Duodenal mucosa (tissue), 2 donors: ENCODE data around the gene IGHMBP2.

Source experiments
- H3K27ac ChIP-seq: one replicate; pipeline ENCODE4 v1.7.0; 2013; ENCODE audit warnings: low read depth, low read length
- H3K27me3 ChIP-seq, 2 donors: one replicate each; pipeline ENCODE4 v1.7.0; 2013; ENCODE audit warnings: low read length in 2 of 2, control low read depth in 1 of 2; ENCODE audit not compliant: insufficient read depth in 2 of 2, control insufficient read depth in 1 of 2
- H3K36me3 ChIP-seq, 2 donors: one replicate each; pipeline ENCODE4 v1.7.0; 2013; ENCODE audit warnings: low read length in 2 of 2, control low read depth in 1 of 2; ENCODE audit not compliant: insufficient read depth in 2 of 2, control insufficient read depth in 1 of 2
- H3K4me1 ChIP-seq, 2 donors: one replicate each; pipeline ENCODE4 v1.7.0; 2013; ENCODE audit warnings: low read length in 2 of 2, control low read depth in 1 of 2; ENCODE audit not compliant: insufficient read depth in 2 of 2, control insufficient read depth in 1 of 2
- H3K4me3 ChIP-seq, 2 donors: one replicate each; pipeline ENCODE4 v1.7.0; 2013; ENCODE audit warnings: low read length in 2 of 2, low read depth in 1 of 2
- H3K9ac ChIP-seq, 2 donors: one replicate each; pipeline ENCODE4 v1.7.0; 2013; ENCODE audit warnings: low read length in 2 of 2, low read depth in 1 of 2
- H3K9me3 ChIP-seq, 2 donors: one replicate each; pipeline ENCODE4 v1.7.0; 2013; ENCODE audit warnings: low read length in 2 of 2, control low read depth in 1 of 2; ENCODE audit not compliant: control insufficient read depth in 1 of 2

IGHMBP2 gene

GRCh38 chr11:68950270-68950669, 46.6 kb downstream of the IGHMBP2 start:
- Histone ChIP-seq H3K27me3 (no peaks in the 10 kb centered on the region), H3K9me3 (no peaks in the 10 kb centered on the region), H3K27ac (no peak overlapping the region), H3K36me3 (no peaks in the 10 kb centered on the region), H3K4me1 (peaks cover under 1 to 8% of the 10 kb centered on the region in 2 donors), H3K4me3 (no peak overlapping the region), H3K9ac (no peak overlapping the region)

- Histone ChIP-seq H3K4me3 (no peak overlapping the region), H3K27me3 (no peaks in the 10 kb centered on the region), H3K9me3 (no peaks in the 10 kb centered on the region), H3K36me3 (no peaks in the 10 kb centered on the region), H3K27ac (no peak overlapping the region), H3K4me1 (peaks cover 4 to 12% of the 10 kb centered on the region in 2 donors), H3K9ac (no peak overlapping the region)
These were observed 47.1 kb downstream of the IGHMBP2 start for GRCh38 chr11:68950762-68951161.

DNA sequence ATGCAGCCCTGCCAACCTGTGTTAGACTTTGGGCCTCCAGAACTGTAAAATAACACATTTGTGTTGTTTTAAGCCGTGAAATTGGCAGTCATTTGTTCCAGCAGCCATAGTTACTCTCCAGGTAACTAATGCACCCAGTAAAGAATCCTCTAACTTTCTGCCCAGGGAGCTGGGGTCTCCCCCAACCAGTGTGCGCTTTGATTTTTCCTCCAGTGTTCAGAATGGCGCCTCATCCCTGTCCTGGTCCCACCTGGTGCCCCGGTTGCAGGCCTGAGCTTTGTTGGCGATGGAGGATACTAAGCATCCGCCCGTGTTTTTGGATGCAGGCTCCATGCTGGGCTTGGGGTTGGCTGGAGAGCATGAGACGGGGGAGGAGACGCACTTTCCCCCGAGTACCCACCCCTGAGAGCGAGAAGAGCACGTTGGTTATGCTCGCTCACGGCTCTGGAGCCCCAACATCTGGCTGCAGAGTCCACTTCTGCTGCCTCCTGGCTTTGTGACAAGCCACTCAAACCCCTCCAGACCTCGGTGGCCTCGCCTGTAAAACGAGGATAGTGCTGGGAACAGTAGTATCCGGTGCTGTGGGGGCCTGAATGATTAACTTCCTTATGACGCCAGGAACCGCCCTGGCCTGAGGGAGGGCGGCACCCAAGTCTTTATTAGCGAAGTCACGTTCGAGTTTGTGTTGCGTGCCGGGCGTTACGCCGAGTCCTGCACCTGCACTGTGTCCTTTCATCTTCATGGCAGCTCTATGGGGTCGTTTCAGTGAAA, 51.3 kb downstream of the IGHMBP2 start:
- Histone ChIP-seq H3K27me3 (no peaks in the 10 kb centered on the region), H3K9ac (no peak overlapping the region), H3K4me1 (peaks cover 4 to 8% of the 10 kb centered on the region in 2 donors), H3K9me3 (no peaks in the 10 kb centered on the region), H3K36me3 (no peaks in the 10 kb centered on the region), H3K4me3 (no peak overlapping the region), H3K27ac (no peak overlapping the region)

DNA sequence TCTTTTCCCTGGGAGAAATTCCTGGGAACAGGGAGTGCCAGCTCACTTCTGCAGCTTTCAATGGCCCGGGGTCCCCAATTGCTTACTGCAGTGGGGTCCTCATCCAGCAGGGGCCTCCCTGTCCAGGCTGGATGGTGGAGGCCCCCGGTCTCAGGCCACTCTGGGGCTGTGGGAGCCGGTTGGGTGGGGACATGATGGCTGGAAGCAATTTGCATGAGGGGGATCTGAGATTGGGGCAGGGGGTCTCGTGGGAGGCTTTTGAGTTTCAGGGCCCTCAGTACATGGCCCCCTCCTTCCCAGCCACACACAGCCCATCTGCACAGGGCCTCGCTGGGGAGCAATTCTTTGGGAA, 51.9 kb downstream of the IGHMBP2 start:
- no peak overlapping the region for H3K27ac ChIP-seq

GRCh38 chr11:68956142-68956541, 52.5 kb downstream of the IGHMBP2 start:
- Histone ChIP-seq H3K27ac (no peak overlapping the region), H3K36me3 (no peaks in the 10 kb centered on the region), H3K4me3 (no peak overlapping the region), H3K9ac (no peak overlapping the region), H3K27me3 (no peaks in the 10 kb centered on the region), H3K4me1 (peaks cover 4 to 8% of the 10 kb centered on the region in 2 donors), H3K9me3 (no peaks in the 10 kb centered on the region)

More for the DNA sequence above, 51.9 kb downstream of the IGHMBP2 start:
- no peaks in the 10 kb centered on the region for H3K27me3 ChIP-seq
- no peak overlapping the region for H3K9ac ChIP-seq
- peaks cover 4 to 8% of the 10 kb centered on the region in 2 donors for H3K4me1 ChIP-seq
- no peaks in the 10 kb centered on the region for H3K9me3 ChIP-seq
- H3K4me3 ChIP-seq, result no peak overlapping the region
- H3K36me3 ChIP-seq, result no peaks in the 10 kb centered on the region

- no peaks in the 10 kb centered on the region for H3K9me3 ChIP-seq
- no peak overlapping the region for H3K4me3 ChIP-seq
- H3K36me3 ChIP-seq, result no peaks in the 10 kb centered on the region
- H3K27me3 ChIP-seq, result no peaks in the 10 kb centered on the region
- H3K9ac ChIP-seq, result no peak overlapping the region
- peaks cover 4 to 8% of the 10 kb centered on the region in 2 donors for H3K4me1 ChIP-seq
- H3K27ac ChIP-seq, result no peak overlapping the region
These were observed 53.0 kb downstream of the IGHMBP2 start for GRCh38 chr11:68956547-68957254.

DNA sequence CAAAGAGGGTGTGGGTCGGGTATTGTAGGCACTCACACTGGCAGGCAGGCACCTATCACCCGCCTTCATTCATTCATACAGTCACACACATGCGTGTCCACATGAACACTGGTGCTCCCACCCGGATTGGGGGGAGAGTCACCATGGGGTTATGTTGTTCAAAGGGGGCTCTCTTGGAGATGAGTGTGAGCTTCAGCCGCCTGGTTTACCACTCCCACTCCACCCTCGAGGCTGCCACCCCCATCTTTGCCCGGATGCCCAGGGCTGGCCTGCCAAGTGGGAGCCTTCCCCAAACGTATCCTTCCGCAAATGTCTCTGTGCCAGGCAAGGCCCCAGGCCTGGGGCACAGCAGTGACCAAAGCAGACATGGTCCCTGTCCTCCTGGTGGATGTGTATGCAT, 54.5 kb downstream of the IGHMBP2 start:
- no peak overlapping the region for H3K9ac ChIP-seq
- H3K27me3 ChIP-seq, result no peaks in the 10 kb centered on the region
- H3K36me3 ChIP-seq, result no peaks in the 10 kb centered on the region
- H3K4me1 ChIP-seq, result peaks cover 4 to 8% of the 10 kb centered on the region in 2 donors
- no peaks in the 10 kb centered on the region for H3K9me3 ChIP-seq
- H3K4me3 ChIP-seq, result no peak overlapping the region
- H3K27ac ChIP-seq, result no peak overlapping the region

DNA sequence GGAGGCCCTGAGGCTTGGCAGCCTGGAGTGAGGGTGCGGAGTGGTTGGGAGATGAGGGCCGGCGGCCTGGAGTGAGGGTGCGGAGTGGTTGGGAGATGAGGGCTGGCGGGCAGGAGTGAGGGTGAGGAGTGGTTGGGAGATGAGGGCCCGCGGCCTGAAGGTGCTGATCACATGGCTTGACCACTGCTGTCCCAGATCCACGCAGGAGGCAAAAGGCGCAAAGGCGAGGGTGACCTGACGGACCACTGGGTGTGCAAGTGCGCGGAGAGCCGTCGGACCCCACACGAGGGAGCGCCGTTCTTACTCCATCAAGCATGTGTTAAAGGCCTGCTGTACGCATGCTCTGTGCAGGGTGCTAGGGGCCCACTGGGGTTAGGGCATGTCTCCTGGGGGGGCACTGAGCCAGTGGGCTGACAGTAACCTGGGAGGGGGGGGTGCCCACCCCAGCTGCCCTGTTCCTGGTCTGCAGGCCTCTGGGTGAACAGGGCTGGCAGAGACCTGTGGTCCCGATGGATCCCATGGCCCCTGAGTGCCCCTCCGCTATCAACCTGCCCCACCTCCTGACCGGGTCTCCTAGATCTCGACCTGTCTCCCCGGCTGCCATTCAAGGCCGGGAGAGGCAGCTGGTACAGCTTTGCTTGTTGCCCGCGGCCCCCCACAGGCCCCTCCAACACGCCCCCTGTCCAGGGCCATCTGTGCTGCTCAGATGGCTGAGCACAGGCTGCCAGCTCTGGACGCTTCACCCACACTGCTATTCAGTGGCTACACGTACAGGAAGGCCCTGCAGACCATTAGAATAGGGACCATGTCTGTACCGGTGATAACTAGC, 56.0 kb downstream of the IGHMBP2 start:
- Histone ChIP-seq H3K4me1 (peaks cover 4 to 8% of the 10 kb centered on the region in 2 donors), H3K9ac (no peak overlapping the region), H3K4me3 (no peak overlapping the region), H3K36me3 (no peaks in the 10 kb centered on the region), H3K27me3 (no peaks in the 10 kb centered on the region), H3K27ac (no peak overlapping the region), H3K9me3 (no peaks in the 10 kb centered on the region)

DNA sequence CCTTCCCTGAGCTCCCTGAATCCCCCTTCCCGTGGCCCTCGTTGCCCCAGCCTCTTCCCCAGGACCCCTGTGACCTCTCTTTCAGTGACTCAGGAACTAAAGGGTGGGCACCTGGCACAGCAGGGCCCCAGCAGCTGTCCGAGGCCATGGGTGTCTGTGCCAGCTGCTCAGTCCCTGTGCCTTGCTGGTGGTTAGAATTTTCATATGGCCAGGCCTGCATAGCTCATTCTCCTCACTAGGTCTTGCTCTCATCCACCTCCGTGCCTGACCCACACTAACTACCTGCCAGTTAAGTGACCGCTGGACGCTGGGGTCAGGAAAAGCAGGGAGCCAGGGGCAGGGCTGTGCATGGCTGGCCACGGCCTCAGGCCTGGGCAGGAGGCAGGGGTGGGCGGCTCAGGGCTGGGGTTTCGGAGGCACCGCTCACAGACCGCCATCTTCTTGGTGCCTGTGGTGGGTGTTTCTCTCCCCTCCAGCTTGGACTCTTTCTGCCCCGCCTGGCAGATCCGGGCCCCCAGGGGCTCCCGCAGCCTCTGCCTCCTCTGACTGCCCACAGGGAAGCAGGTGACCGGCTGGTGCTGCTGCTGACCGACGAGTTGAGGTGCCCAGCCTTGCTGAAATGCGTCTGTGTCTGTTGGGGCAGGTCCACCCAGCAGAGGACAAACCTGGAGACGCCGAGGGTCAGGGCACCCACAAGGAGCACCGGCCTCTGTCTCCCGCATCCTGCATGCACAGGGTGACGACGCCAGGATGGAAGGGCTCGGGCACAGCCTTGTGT, 56.8 kb downstream of the IGHMBP2 start:
- H3K27me3 ChIP-seq, result no peaks in the 10 kb centered on the region
- no peak overlapping the region for H3K27ac ChIP-seq
- H3K4me3 ChIP-seq, result no peak overlapping the region

More for the DNA sequence above, 56.8 kb downstream of the IGHMBP2 start:
- Histone ChIP-seq H3K9ac (no peak overlapping the region), H3K9me3 (no peaks in the 10 kb centered on the region), H3K4me1 (peaks cover 2% of the 10 kb centered on the region in 2 donors), H3K36me3 (no peaks in the 10 kb centered on the region)
